ENCODE results near the gene DYNLRB1. TPM values are rescaled to one million over a fixed set of nuclear protein-coding genes. Genes with fewer than 3 reads are reported as not detected.

DYNLRB1 gene
- total and polyA plus RNA-seq, 2 of the 13 experiments (the other 11 are each of a cell fraction or from before 2014, with no cell fraction given) = 140 to 244 TPM

DNA sequence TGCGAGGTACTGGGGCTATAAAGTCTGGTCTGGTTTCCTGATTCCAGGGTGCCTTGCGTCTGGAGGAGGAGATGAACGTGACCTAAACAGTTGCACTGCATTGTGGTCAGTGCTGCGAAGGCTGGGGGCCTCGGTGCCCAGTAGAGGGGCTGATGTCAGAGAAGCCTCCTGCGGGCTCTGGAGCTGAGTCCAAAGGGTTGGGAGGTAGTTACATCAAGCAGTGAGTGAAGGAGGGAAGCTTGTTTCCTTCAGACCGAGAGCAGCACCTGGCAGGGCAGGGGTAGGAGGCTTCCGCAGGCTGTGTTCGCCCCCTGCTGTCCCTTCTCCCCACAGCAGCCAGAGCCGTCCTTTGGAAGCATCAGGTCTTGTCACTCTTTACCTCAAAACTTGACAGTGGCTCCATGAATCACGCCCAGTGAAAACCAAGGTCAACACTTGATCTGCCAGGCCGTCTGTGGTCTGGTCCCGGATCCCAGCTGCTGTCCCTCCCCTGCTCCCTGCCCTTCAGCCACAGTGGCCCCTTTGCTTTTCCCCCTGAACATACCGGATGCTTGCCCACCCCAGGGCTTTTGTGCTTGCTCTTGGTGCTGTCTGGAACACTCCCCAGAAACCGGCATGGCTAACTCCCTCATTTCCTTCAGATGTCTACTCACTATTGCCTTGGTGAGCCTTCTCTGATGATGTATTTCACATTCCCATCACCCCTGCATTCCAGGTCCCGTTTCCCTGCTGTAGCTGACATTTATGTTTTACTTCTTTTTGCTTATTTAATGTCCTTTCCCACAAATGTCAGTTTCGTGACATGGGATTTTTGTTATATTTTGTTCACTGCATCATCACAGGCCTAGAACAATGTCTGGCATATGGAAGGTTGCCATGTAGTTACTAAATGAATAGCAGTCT is 7.0 kb downstream of the DYNLRB1 start (continued):
- TF ChIP-seq, protein P1, sequence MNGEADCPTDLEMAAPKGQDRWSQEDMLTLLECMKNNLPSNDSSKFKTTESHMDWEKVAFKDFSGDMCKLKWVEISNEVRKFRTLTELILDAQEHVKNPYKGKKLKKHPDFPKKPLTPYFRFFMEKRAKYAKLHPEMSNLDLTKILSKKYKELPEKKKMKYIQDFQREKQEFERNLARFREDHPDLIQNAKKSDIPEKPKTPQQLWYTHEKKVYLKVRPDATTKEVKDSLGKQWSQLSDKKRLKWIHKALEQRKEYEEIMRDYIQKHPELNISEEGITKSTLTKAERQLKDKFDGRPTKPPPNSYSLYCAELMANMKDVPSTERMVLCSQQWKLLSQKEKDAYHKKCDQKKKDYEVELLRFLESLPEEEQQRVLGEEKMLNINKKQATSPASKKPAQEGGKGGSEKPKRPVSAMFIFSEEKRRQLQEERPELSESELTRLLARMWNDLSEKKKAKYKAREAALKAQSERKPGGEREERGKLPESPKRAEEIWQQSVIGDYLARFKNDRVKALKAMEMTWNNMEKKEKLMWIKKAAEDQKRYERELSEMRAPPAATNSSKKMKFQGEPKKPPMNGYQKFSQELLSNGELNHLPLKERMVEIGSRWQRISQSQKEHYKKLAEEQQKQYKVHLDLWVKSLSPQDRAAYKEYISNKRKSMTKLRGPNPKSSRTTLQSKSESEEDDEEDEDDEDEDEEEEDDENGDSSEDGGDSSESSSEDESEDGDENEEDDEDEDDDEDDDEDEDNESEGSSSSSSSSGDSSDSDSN (CRISPR knock-in tag; IDR thresholded peaks at IDR 0.05) = no peak; the same call in 1 of the 2 replicates
- TF ChIP-seq SMARCC2 (IDR thresholded peaks at IDR 0.05) (no peak), CBFB (CRISPR knock-in tag; IDR thresholded peaks at IDR 0.05) (no peak), ZFAT (CRISPR knock-in tag; conservative IDR thresholded peaks at IDR 0.05) (no peak), DPF2 (CRISPR knock-in tag; IDR thresholded peaks at IDR 0.05; ENCODE audit: borderline replicate concordance, low read depth) (no peak), ZNF274 (CRISPR knock-in tag; IDR thresholded peaks at IDR 0.05) (peak; percentile 34; the same call in 1 of the 2 replicates), ZBTB7B (CRISPR knock-in tag; IDR thresholded peaks at IDR 0.05) (peak; percentile 47; the same call in 1 of the 2 replicates), ZNF432 (CRISPR knock-in tag; IDR thresholded peaks at IDR 0.05; ENCODE audit: borderline replicate concordance) (no peak), ZNF670 (CRISPR knock-in tag; IDR thresholded peaks at IDR 0.05; ENCODE audit: borderline replicate concordance) (no peak), MBNL3 (CRISPR knock-in tag; conservative IDR thresholded peaks at IDR 0.05) (no peak), RELA (CRISPR knock-in tag; IDR thresholded peaks at IDR 0.05) (no peak; the same call in 1 of the 2 replicates), ZNF567 (CRISPR knock-in tag; IDR thresholded peaks at IDR 0.05; ENCODE audit: borderline replicate concordance) (0 out of 2 replicates have a peak, but pooled peaks have one; percentile 63), TSC22D2 (CRISPR knock-in tag; IDR thresholded peaks at IDR 0.05; ENCODE audit: borderline replicate concordance) (no peak), PCBP1 (IDR thresholded peaks at IDR 0.05; ENCODE audit: borderline replicate concordance, low read depth, low read length) (no peak), ZNF629 (CRISPR knock-in tag; conservative IDR thresholded peaks at IDR 0.05) (no peak), NFE2 (CRISPR knock-in tag; IDR thresholded peaks at IDR 0.05) (no peak), HHEX (CRISPR knock-in tag; IDR thresholded peaks at IDR 0.05) (no peak), SOX6 (IDR thresholded peaks at IDR 0.05) (no peak), SOX6 (CRISPR knock-in tag; IDR thresholded peaks at IDR 0.05) (peak; percentile 73)
- TF ChIP-seq, protein P2, sequence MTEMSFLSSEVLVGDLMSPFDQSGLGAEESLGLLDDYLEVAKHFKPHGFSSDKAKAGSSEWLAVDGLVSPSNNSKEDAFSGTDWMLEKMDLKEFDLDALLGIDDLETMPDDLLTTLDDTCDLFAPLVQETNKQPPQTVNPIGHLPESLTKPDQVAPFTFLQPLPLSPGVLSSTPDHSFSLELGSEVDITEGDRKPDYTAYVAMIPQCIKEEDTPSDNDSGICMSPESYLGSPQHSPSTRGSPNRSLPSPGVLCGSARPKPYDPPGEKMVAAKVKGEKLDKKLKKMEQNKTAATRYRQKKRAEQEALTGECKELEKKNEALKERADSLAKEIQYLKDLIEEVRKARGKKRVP (CRISPR knock-in tag; IDR thresholded peaks at IDR 0.05) = no peak
- TF ChIP-seq, protein P3, sequence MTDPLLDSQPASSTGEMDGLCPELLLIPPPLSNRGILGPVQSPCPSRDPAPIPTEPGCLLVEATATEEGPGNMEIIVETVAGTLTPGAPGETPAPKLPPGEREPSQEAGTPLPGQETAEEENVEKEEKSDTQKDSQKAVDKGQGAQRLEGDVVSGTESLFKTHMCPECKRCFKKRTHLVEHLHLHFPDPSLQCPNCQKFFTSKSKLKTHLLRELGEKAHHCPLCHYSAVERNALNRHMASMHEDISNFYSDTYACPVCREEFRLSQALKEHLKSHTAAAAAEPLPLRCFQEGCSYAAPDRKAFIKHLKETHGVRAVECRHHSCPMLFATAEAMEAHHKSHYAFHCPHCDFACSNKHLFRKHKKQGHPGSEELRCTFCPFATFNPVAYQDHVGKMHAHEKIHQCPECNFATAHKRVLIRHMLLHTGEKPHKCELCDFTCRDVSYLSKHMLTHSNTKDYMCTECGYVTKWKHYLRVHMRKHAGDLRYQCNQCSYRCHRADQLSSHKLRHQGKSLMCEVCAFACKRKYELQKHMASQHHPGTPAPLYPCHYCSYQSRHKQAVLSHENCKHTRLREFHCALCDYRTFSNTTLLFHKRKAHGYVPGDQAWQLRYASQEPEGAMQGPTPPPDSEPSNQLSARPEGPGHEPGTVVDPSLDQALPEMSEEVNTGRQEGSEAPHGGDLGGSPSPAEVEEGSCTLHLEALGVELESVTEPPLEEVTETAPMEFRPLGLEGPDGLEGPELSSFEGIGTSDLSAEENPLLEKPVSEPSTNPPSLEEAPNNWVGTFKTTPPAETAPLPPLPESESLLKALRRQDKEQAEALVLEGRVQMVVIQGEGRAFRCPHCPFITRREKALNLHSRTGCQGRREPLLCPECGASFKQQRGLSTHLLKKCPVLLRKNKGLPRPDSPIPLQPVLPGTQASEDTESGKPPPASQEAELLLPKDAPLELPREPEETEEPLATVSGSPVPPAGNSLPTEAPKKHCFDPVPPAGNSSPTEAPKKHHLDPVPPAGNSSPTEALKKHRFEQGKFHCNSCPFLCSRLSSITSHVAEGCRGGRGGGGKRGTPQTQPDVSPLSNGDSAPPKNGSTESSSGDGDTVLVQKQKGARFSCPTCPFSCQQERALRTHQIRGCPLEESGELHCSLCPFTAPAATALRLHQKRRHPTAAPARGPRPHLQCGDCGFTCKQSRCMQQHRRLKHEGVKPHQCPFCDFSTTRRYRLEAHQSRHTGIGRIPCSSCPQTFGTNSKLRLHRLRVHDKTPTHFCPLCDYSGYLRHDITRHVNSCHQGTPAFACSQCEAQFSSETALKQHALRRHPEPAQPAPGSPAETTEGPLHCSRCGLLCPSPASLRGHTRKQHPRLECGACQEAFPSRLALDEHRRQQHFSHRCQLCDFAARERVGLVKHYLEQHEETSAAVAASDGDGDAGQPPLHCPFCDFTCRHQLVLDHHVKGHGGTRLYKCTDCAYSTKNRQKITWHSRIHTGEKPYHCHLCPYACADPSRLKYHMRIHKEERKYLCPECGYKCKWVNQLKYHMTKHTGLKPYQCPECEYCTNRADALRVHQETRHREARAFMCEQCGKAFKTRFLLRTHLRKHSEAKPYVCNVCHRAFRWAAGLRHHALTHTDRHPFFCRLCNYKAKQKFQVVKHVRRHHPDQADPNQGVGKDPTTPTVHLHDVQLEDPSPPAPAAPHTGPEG (CRISPR knock-in tag; IDR thresholded peaks at IDR 0.05) = no peak

Data from HepG2 (cell line).